Vagina (tissue), 2 donors: ENCODE results near the gene NFYC.

ENCODE experiments used
- CTCF ChIP-seq, 3 experiments: fragments of 450-650 bp in 2 of 3; fragments of 200-600 bp in 1 of 3; sonication (generic) in 1 of 3; IDR thresholded peaks; one replicate each; pipeline ENCODE4 v1.5.1; 2017 to 2019; ENCODE audit warnings: antibody characterized with exemption in 3 of 3, mild to moderate bottlenecking in 2 of 3, moderate library complexity in 2 of 3
- POLR2A ChIP-seq, 2 donors: fragments of 450-650 bp; IDR thresholded peaks; one replicate each; pipeline ENCODE4 v1.6.1; 2017; ENCODE audit warnings: antibody characterized with exemption in 2 of 2, mild to moderate bottlenecking in 2 of 2, moderate library complexity in 2 of 2
- POLR2AphosphoS5 ChIP-seq, 2 donors: sonication (generic); formaldehyde crosslinking; IDR thresholded peaks; one replicate each; pipeline ENCODE4 v1.9.0; 2017; ENCODE audit warnings: antibody characterized with exemption in 2 of 2, mild to moderate bottlenecking in 2 of 2, low read depth in 1 of 2; ENCODE audit not compliant: insufficient read depth in 1 of 2

- TF ChIP-seq POLR2AphosphoS5 (IDR thresholded peaks at IDR 0.05; ENCODE audit: insufficient read depth in 1 of 2, low read depth in 1 of 2) (no peak), CTCF (IDR thresholded peaks at IDR 0.05) (no peak), POLR2A (IDR thresholded peaks at IDR 0.05) (no peak)
Measured at GRCh38 chr1:40665335-40666171, 26.0 kb upstream of the NFYC start, which contains the start of gene RIMS3.
